GM10248 (cell line): Measurements from ENCODE around the gene B4GALNT1.

Source experiments
- CTCF ChIA-PET: fragments of 300-600 bp; sonication (Branson Sonifier 250); formaldehyde crosslinking; extraction: SDS; loops from one replicate; lab custom pipeline; 2021; ENCODE audit warnings: antibody characterized with exemption; lab: Yijun Ruan, JAX
- POLR2A ChIA-PET: fragments of 350-650 bp; sonication (Branson Sonifier 250); formaldehyde crosslinking; extraction: SDS; loops from one replicate; lab custom pipeline; 2020; ENCODE audit warnings: antibody characterized with exemption; lab: Yijun Ruan, JAX
- DNase-seq: peaks from one replicate; pipeline ENCODE4 v3.0.0; 2012; ENCODE audit errors: extremely low spot score
- TF ChIP-seq, protein P1 (sequence below): IDR thresholded peaks from 2 replicates; pipeline ENCODE4 v1.5.1; 2012; ENCODE audit warnings: mild to moderate bottlenecking, low read depth; ENCODE audit errors: extremely low read depth, missing control alignments, control extremely low read depth

The B4GALNT1 gene

DNA sequence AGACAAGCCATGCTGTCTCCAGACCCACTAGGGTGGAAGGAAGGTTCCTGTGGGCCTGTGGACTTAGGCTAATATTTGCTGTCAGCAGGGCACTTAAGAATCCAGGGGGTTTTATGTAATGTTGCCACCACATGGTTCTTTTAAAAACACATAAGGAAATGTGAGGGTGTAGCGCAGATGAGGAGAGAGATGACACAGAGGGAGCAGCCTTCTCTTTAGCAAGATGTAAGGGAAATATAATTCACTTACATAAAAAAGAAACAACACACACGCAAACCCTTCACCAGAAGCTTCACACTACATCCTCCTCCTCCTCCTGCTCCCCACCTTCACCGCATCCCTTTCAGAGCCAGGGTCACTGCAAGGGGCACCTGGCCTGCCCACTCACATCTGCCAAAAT lies 46.9 kb downstream of the B4GALNT1 start:
- no peak for DNase-seq
- ChIA-PET POLR2A (no interaction called here), CTCF (interaction anchor here (1.4 to 7.5 kb wide), 7 partner anchors 13 to 139 kb away, joined by 3 to 155 read pairs (median 47); partner anchors contain the start of genes ARHGEF25, DTX3 and OS9)
- TF ChIP-seq, protein P1, sequence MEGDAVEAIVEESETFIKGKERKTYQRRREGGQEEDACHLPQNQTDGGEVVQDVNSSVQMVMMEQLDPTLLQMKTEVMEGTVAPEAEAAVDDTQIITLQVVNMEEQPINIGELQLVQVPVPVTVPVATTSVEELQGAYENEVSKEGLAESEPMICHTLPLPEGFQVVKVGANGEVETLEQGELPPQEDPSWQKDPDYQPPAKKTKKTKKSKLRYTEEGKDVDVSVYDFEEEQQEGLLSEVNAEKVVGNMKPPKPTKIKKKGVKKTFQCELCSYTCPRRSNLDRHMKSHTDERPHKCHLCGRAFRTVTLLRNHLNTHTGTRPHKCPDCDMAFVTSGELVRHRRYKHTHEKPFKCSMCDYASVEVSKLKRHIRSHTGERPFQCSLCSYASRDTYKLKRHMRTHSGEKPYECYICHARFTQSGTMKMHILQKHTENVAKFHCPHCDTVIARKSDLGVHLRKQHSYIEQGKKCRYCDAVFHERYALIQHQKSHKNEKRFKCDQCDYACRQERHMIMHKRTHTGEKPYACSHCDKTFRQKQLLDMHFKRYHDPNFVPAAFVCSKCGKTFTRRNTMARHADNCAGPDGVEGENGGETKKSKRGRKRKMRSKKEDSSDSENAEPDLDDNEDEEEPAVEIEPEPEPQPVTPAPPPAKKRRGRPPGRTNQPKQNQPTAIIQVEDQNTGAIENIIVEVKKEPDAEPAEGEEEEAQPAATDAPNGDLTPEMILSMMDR: no peak

- CTCF ChIA-PET: interaction anchor here (1.4 to 7.5 kb wide), 10 partner anchors 7 to 140 kb away, joined by 3 to 155 read pairs (median 55); partner anchors contain the start of genes ARHGEF25, B4GALNT1, DTX3 and OS9
- TF ChIP-seq, protein P1: no peak
- DNase-seq: no peak
- POLR2A ChIA-PET: no interaction called here
Measured at GRCh38 chr12:57585156-57585555, 47.8 kb downstream of the B4GALNT1 start.

DNA sequence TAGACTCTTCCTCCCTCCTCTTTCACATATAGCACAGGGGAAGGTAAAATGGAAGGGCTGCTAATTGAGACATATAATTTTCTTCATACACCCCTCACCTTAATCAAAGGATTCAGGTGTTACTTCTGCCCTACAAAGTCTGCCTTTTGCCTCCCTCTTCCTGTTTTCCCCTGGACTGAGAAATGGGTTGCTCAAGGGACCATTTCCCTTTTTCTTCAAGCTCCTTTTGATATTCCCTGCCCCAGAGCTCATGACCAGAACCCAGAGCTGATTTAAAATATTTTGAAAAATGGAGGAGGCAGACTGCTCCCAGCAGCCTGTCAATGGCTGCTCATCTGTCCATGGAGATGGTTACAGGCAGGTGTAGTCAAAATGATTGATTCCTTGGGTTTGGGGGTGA lies 48.3 kb downstream of the B4GALNT1 start:
- ChIA-PET POLR2A (no interaction called here), CTCF (interaction anchor here (0.8 to 7.5 kb wide), 14 partner anchors 7 to 436 kb away, joined by 3 to 155 read pairs (median 37); partner anchors contain the start of genes ARHGEF25, B4GALNT1, DTX3 and OS9)
- no peak for DNase-seq
- TF ChIP-seq, protein P1: no peak

DNA sequence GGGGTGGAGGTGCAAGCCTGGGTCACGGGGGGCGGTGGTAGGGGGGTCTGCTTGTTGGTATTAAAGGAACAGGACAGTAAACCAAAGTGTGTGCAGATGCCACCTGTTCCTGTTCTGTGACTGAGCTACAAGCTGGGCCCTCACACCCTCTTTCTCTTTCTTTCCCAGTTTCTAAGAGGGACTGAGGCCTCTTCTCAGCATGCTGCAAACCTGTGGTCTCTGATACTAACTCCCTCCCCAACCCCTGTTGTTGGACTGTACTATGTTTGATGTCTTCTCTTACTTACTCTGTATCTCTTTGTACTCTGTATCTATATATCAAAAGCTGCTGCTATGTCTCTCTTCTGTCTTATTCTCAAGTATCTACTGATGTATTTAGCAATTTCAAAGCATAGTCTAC lies 49.0 kb downstream of the B4GALNT1 start:
- POLR2A ChIA-PET: no interaction called here
- TF ChIP-seq, protein P1: no peak
- CTCF ChIA-PET: interaction anchor here (0.8 to 7.5 kb wide), 32 partner anchors 8 to 436 kb away, joined by 3 to 155 read pairs (median 8); partner anchors contain the start of genes ARHGEF25, B4GALNT1, DCTN2 and DTX3
- no peak for DNase-seq

DNA sequence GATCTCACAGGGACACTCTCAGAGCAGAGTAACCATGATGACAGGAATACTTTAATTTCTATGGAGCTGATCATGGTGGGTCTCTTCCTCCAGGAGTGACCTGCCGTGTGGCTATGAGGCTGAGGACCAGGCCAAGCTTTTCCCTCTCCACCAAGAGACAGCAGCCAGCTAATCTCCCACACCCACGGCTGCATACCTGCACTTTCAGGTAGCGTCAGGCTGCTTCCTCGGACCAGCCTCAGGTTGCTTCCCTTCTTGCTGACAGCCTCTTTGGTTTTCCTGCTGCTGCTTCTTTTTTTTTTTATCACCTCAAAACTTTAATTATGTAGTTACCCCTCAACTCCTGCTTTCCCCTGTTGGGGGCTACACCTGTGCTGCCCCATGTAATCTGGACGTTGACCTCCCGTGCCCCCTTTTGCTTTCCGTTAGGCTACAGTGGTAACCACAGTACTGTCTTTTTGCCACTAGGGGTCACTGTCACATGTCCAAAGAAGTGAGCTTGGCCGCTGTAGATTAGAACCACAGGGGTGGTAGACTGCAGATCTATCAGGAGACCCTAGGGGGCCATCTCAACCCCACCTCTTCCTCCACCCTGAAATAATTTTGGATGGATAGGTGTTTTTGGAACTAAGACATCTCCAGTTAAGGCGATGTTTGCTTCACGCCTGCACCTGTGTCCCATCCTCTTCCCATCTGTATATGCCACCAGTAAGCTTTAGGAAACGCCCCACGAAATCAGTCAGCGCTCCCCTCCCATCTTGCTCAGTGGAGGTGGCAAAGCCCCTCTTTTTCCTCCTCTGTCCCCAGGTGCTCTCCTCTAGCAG lies 49.8 kb downstream of the B4GALNT1 start:
- DNase-seq: peak; percentile 90
- ChIA-PET POLR2A (interaction anchor here (0.7 kb wide), 1 partner anchor 65 kb away, joined by 5 read pairs; no protein-coding TSS in a partner anchor), CTCF (interaction anchor here (0.6 to 7.5 kb wide), 49 partner anchors 9 to 324 kb away, joined by 3 to 155 read pairs (median 5); partner anchors contain the start of genes ARHGEF25, B4GALNT1, DCTN2 and DTX3)
- TF ChIP-seq, protein P1: peak; percentile 98

DNA sequence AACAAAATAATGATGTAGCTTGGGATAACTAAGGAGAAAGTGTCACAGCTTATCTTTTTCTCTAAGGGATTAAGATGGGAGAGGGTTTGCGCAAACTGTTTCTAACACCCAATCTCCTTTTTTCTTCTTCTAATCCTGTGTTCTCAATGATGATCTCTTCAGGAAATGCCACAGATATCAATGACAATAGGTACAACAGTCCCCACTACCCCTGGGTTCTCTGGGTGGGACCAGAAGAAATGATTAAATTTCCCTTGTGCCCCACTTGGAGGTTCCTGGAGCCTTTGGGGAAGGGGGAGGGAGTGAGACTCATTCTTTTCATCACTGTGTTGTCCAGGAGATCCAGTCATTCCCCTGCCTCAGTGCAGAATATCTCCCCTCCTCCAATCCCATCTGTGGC lies 50.6 kb downstream of the B4GALNT1 start:
- DNase-seq: no peak
- TF ChIP-seq, protein P1: no peak
- POLR2A ChIA-PET: no interaction called here
- CTCF ChIA-PET: interaction anchor here (0.6 to 7.5 kb wide), 25 partner anchors 10 to 325 kb away, joined by 3 to 155 read pairs (median 8); partner anchors contain the start of genes ARHGEF25, B4GALNT1, DTX3 and GLI1
